Activated CD8-positive, alpha-beta memory T cell treated with anti-CD3 and anti-CD28 coated beads, Interleukin-2, amount 10 ng/mL, durations not matched to agents 7 days and 5 days (primary cell): ENCODE data around the gene CDT1. TPM values are rescaled to one million over a fixed set of nuclear protein-coding genes. Genes with fewer than 3 reads are reported as not detected.

Experiments used
- ATAC-seq: fragments of 150-1000 bp; cut with Tn5 transposase; one replicate; pipeline ENCODE4 v1.10.0; 2021; ENCODE audit warnings: moderate library complexity
- CTCF ChIA-PET: fragments of 350-600 bp; sonication (Branson Sonifier 250); formaldehyde crosslinking; loops from one replicate; lab custom pipeline; 2021; ENCODE audit warnings: antibody characterized with exemption; lab: Charles Lee
- DNase-seq: peaks from one replicate; pipeline ENCODE4 v3.0.0-alpha.2; 2020
- H3K27ac Mint-ChIP-seq: one replicate; pipeline ENCODE4 v1.8.0; 2021; ENCODE audit warnings: mild to moderate bottlenecking, mixed read lengths
- H3K27me3 Mint-ChIP-seq: one replicate; pipeline ENCODE4 v1.8.0; 2021; ENCODE audit warnings: mixed read lengths
- H3K36me3 Mint-ChIP-seq: one replicate; pipeline ENCODE4 v1.8.0; 2021; ENCODE audit warnings: mild to moderate bottlenecking, mixed read lengths
- H3K4me1 Mint-ChIP-seq: one replicate; pipeline ENCODE4 v1.8.0; 2021; ENCODE audit warnings: mixed read lengths
- H3K4me3 Mint-ChIP-seq: one replicate; pipeline ENCODE4 v1.8.0; 2021; ENCODE audit warnings: mild to moderate bottlenecking, moderate library complexity, mixed read lengths
- H3K9me3 Mint-ChIP-seq: one replicate; pipeline ENCODE4 v1.8.0; 2022; ENCODE audit warnings: low read depth, mixed read lengths
- total RNA-seq, 2 experiments: library from RNA; stranded (reverse); gene quantifications; one replicate each; pipeline ENCODE4 v1.2.3, GENCODE V29; 2021

The CDT1 gene
- total RNA-seq, 2 experiments from 2014 or later, result 124 to 191 TPM

- no peak for ATAC-seq
- CTCF ChIA-PET, result interaction anchor here (0.9 to 1.1 kb wide), 1 partner anchor 9 kb away, joined by 3 read pairs; no protein-coding TSS in a partner anchor
- no peaks in the 10 kb centered on the region for H3K36me3 Mint-ChIP-seq
Measured at GRCh38 chr16:88848557-88848956, 45.0 kb downstream of the CDT1 start.

GRCh38 chr16:88850531-88851199 lies 47.1 kb downstream of the CDT1 start:
- Mint-ChIP-seq H3K9me3 (no peaks in the 10 kb centered on the region), H3K36me3 (no peaks in the 10 kb centered on the region), H3K27me3 (no peaks in the 10 kb centered on the region), H3K27ac (no peak overlapping the region), H3K4me1 (peaks cover 16% of the 10 kb centered on the region), H3K4me3 (no peak overlapping the region)
- ATAC-seq (no peak), DNase-seq (no peak)
- CTCF ChIA-PET, result interaction anchor here (1.9 kb wide), 1 partner anchor 113 kb away, joined by 7 read pairs; no protein-coding TSS in a partner anchor

More at GRCh38 chr16:88848557-88848956, 45.0 kb downstream of the CDT1 start:
- Mint-ChIP-seq H3K27ac (no peak overlapping the region), H3K9me3 (no peaks in the 10 kb centered on the region), H3K4me1 (no peaks in the 10 kb centered on the region), H3K27me3 (no peaks in the 10 kb centered on the region), H3K4me3 (no peak overlapping the region)
- no peak for DNase-seq

- Mint-ChIP-seq H3K4me1 (peaks cover 21% of the 10 kb centered on the region), H3K36me3 (no peaks in the 10 kb centered on the region), H3K4me3 (no peak overlapping the region), H3K9me3 (no peaks in the 10 kb centered on the region), H3K27me3 (no peaks in the 10 kb centered on the region), H3K27ac (no peak overlapping the region)
- DNase-seq (no peak), ATAC-seq (no peak)
- CTCF ChIA-PET, result interaction anchor here (1.9 kb wide), 1 partner anchor 114 kb away, joined by 7 read pairs; no protein-coding TSS in a partner anchor
Measured at GRCh38 chr16:88851616-88852015, 48.0 kb downstream of the CDT1 start.

- Mint-ChIP-seq H3K36me3 (peaks cover 1% of the 10 kb centered on the region), H3K4me1 (peaks cover 27% of the 10 kb centered on the region), H3K27ac (no peak overlapping the region), H3K9me3 (no peaks in the 10 kb centered on the region), H3K27me3 (no peaks in the 10 kb centered on the region), H3K4me3 (no peak overlapping the region)
- CTCF ChIA-PET, result interaction anchor here (1.2 kb wide), 1 partner anchor 73 kb away, joined by 3 read pairs; no protein-coding TSS in a partner anchor
- no peak for DNase-seq
- ATAC-seq, result no peak
Measured at GRCh38 chr16:88853325-88853941, 49.8 kb downstream of the CDT1 start.

GRCh38 chr16:88854306-88855111 lies 50.9 kb downstream of the CDT1 start:
- H3K9me3 Mint-ChIP-seq, result no peaks in the 10 kb centered on the region
- no peak overlapping the region for H3K4me3 Mint-ChIP-seq
- peaks cover 1% of the 10 kb centered on the region for H3K36me3 Mint-ChIP-seq
- ATAC-seq (no peak), DNase-seq (peak; percentile 55)
- peaks cover 30% of the 10 kb centered on the region for H3K4me1 Mint-ChIP-seq
- CTCF ChIA-PET, result no interaction called here
- no peak overlapping the region for H3K27ac Mint-ChIP-seq
- no peaks in the 10 kb centered on the region for H3K27me3 Mint-ChIP-seq

GRCh38 chr16:88855176-88855575 lies 51.6 kb downstream of the CDT1 start:
- DNase-seq, result no peak
- Mint-ChIP-seq H3K4me1 (peaks cover 30% of the 10 kb centered on the region), H3K36me3 (peaks cover 1% of the 10 kb centered on the region), H3K4me3 (peak overlapping the region; percentile 59), H3K27me3 (no peaks in the 10 kb centered on the region), H3K27ac (peak overlapping the region; percentile 8), H3K9me3 (no peaks in the 10 kb centered on the region)
- CTCF ChIA-PET, result no interaction called here
- no peak for ATAC-seq

GRCh38 chr16:88855736-88856121 lies 52.1 kb downstream of the CDT1 start:
- no peaks in the 10 kb centered on the region for H3K9me3 Mint-ChIP-seq

GRCh38 chr16:88856122-88856827 lies 52.7 kb downstream of the CDT1 start:
- Mint-ChIP-seq H3K27ac (peak overlapping the region; percentile 19), H3K36me3 (peaks cover 1% of the 10 kb centered on the region), H3K4me1 (peaks cover 30% of the 10 kb centered on the region), H3K27me3 (no peaks in the 10 kb centered on the region), H3K4me3 (peak overlapping the region; percentile 94), H3K9me3 (no peaks in the 10 kb centered on the region)
- DNase-seq (no peak), ATAC-seq (no peak)
- CTCF ChIA-PET, result interaction anchor here (1.4 to 2.7 kb wide), 8 partner anchors 10 to 361 kb away, joined by 3 to 66 read pairs (median 7); partner anchors contain the start of genes APRT and ZNF778

More at GRCh38 chr16:88855736-88856121, 52.1 kb downstream of the CDT1 start:
- DNase-seq, result no peak
- H3K27me3 Mint-ChIP-seq, result no peaks in the 10 kb centered on the region
- peak overlapping the region; percentile 19 for H3K27ac Mint-ChIP-seq
- peak overlapping the region; percentile 65 for H3K4me3 Mint-ChIP-seq
- H3K36me3 Mint-ChIP-seq, result peaks cover 1% of the 10 kb centered on the region
- CTCF ChIA-PET, result no interaction called here
- no peak for ATAC-seq
- H3K4me1 Mint-ChIP-seq, result peaks cover 30% of the 10 kb centered on the region

- CTCF ChIA-PET, result interaction anchor here (0.7 to 2.7 kb wide), 24 partner anchors 8 to 361 kb away, joined by 3 to 66 read pairs (median 4); partner anchors contain the start of genes APRT, CDH15, CDT1 and PABPN1L
- Mint-ChIP-seq H3K4me1 (peaks cover 30% of the 10 kb centered on the region), H3K27me3 (no peaks in the 10 kb centered on the region), H3K4me3 (peak within 1 kb of the TSS; percentile 94), H3K9me3 (no peaks in the 10 kb centered on the region), H3K36me3 (peaks cover 1% of the 10 kb centered on the region), H3K27ac (peak within 1 kb of the TSS; percentile 91)
- peak; percentile 86 for ATAC-seq
- DNase-seq, result peak; percentile 99
Measured at GRCh38 chr16:88856828-88857727, 53.5 kb downstream of the CDT1 start, which contains the start of the genes GALNS and TRAPPC2L. GALNS (minus strand) TSS chr16:88856947; CDS start chr16:88856877, 70 bp downstream. TRAPPC2L (plus strand) TSS chr16:88857127; CDS start chr16:88857151, 24 bp downstream.

GRCh38 chr16:88857728-88858339 lies 54.2 kb downstream of the CDT1 start:
- H3K9me3 Mint-ChIP-seq, result no peaks in the 10 kb centered on the region
- peak overlapping the region; percentile 94 for H3K4me3 Mint-ChIP-seq
- peak; percentile 86 for DNase-seq
- peak overlapping the region; percentile 91 for H3K27ac Mint-ChIP-seq
- H3K4me1 Mint-ChIP-seq, result peaks cover 30% of the 10 kb centered on the region
- H3K36me3 Mint-ChIP-seq, result peaks cover 1% of the 10 kb centered on the region
- peak; percentile 67 for ATAC-seq
- CTCF ChIA-PET, result interaction anchor here (0.6 to 2.7 kb wide), 26 partner anchors 8 to 360 kb away, joined by 3 to 66 read pairs (median 4); partner anchors contain the start of genes APRT, CDH15, CDT1 and PABPN1L
- no peaks in the 10 kb centered on the region for H3K27me3 Mint-ChIP-seq
